Kidney epithelial cell (primary cell): ENCODE results near the gene FABP2. TPM values are rescaled to one million over a fixed set of nuclear protein-coding genes. Genes with fewer than 3 reads are reported as not detected.
"Not testable (repeated sequence)": the region's sequence is repeated elsewhere in the genome, so short reads cannot be mapped to it uniquely, and the experiment has no call there.

ENCODE experiments used
- DNase-seq: peaks from one replicate; pipeline ENCODE4 v3.0.0-alpha.2; 2010; ENCODE audit warnings: low read depth
- H3K27me3 ChIP-seq: 2 replicates; pipeline ENCODE4 v1.6.0; 2011; ENCODE audit warnings: low read length; ENCODE audit not compliant: control insufficient read depth, insufficient read depth
- H3K36me3 ChIP-seq: 2 replicates; pipeline ENCODE4 v1.5.1; 2011; ENCODE audit warnings: low read length; ENCODE audit not compliant: control insufficient read depth, insufficient read depth
- H3K4me3 ChIP-seq: 2 replicates; pipeline ENCODE4 v1.5.1; 2011; ENCODE audit warnings: low read depth, mild to moderate bottlenecking, control low read depth, low read length
- total RNA-seq: library from RNA; depleted of rRNA; stranded (reverse); fragments of >200 nt; gene quantifications from 2 replicates; pipeline ENCODE4 v1.2.3, GENCODE V29; 2015
- TF ChIP-seq, protein P1 (sequence below): IDR thresholded peaks from 2 replicates; pipeline ENCODE4 v1.5.1; 2011; ENCODE audit warnings: mild to moderate bottlenecking, moderate library complexity, low read length, control low read depth, inconsistent platforms; ENCODE audit not compliant: insufficient read depth, poor library complexity, severe bottlenecking

Gene FABP2
- total RNA-seq, 1 donor from 2014 or later: not detected

DNA sequence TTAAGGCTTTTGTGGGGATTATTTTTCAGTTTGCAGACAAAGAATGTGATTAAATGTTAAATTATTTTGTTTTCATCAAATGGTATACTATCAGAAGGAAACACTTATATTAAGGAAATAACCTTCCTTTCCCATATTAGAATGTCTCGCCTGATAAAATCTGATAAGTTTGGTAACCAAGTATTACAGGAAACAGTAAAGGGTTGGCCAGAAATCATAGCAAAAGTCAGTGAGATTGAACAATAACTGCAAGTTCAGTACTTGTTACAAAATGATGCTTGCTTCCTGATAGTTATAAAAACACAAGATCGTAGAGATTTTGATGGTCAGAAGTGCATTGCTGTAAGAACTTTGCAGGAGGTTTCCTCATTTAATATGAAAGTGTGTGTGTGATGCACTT, 40.5 kb downstream of the FABP2 start:
- no peaks in the 10 kb centered on the region for H3K27me3 ChIP-seq
- H3K36me3 ChIP-seq: no peaks in the 10 kb centered on the region
- H3K4me3 ChIP-seq: no peak overlapping the region
- DNase-seq: no peak
- TF ChIP-seq, protein P1, sequence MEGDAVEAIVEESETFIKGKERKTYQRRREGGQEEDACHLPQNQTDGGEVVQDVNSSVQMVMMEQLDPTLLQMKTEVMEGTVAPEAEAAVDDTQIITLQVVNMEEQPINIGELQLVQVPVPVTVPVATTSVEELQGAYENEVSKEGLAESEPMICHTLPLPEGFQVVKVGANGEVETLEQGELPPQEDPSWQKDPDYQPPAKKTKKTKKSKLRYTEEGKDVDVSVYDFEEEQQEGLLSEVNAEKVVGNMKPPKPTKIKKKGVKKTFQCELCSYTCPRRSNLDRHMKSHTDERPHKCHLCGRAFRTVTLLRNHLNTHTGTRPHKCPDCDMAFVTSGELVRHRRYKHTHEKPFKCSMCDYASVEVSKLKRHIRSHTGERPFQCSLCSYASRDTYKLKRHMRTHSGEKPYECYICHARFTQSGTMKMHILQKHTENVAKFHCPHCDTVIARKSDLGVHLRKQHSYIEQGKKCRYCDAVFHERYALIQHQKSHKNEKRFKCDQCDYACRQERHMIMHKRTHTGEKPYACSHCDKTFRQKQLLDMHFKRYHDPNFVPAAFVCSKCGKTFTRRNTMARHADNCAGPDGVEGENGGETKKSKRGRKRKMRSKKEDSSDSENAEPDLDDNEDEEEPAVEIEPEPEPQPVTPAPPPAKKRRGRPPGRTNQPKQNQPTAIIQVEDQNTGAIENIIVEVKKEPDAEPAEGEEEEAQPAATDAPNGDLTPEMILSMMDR: no peak

DNA sequence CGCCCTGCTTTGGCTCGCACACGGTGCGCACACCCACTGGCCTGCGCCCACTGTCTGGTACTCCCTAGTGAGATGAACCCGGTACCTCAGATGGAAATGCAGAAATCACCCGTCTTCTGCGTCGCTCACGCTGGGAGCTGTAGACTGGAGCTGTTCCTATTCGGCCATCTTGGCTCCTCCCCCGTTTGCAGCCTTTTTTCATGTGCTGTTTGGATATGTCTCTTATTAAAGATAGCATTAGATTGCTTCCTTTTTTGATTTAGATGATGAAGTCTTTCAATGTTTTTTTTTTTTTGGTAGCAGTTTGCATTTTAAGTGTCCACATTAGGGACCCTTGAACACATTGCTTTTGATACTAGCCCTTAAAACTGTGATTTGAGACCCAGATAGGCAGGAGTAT, 42.0 kb downstream of the FABP2 start:
- not testable (repeated sequence) for H3K36me3 ChIP-seq, H3K27me3 ChIP-seq, DNase-seq, H3K4me3 ChIP-seq

DNA sequence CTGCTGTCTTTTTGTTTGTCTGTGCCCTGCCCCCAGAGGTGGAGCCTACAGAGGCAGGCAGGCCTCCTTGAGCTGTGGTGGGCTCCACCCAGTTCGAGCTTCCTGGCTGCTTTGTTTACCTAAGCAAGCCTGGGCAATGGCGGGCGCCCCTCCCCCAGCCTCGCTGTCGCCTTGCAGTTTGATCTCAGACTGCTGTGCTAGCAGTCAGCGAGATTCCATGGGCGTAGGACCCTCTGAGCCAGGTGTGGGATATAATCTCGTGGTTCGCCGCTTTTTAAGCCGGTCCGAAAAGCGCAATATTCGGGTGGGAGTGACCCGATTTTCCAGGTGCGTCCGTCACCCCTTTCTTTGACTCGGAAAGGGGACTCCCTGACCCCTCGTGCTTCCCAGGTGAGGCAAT, 42.4 kb downstream of the FABP2 start:
- not testable (repeated sequence) for H3K27me3 ChIP-seq, DNase-seq, H3K36me3 ChIP-seq, H3K4me3 ChIP-seq

DNA sequence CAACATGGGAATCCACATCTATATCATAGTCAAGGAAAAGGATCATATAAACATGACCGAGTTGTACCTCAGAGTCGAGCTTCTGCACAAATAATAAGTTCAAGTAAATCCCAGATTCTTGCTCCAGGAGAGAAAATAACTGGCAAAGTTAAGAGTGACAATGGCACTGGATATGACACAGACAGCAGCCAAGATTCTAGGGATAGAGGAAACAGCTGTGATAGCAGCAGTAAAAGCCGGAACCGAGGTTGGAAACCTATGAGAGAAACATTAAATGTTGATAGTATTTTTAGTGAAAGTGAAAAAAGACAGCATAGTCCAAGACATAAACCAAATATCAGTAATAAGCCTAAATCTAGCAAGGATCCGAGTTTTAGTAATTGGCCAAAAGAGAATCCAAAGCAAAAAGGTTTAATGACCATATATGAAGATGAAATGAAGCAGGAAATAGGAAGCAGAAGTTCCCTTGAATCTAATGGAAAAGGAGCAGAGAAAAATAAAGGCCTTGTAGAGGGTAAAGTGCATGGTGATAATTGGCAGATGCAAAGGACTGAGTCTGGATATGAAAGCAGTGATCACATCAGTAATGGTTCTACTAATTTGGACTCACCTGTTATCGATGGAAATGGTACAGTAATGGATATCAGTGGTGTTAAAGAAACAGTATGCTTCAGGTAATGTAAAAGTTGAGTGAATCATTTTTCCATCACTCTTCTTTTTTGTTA, 50.4 kb downstream of the FABP2 start:
- TF ChIP-seq, protein P1: no peak
- Histone ChIP-seq H3K27me3 (no peaks in the 10 kb centered on the region), H3K4me3 (no peak overlapping the region), H3K36me3 (no peaks in the 10 kb centered on the region)
- no peak for DNase-seq

DNA sequence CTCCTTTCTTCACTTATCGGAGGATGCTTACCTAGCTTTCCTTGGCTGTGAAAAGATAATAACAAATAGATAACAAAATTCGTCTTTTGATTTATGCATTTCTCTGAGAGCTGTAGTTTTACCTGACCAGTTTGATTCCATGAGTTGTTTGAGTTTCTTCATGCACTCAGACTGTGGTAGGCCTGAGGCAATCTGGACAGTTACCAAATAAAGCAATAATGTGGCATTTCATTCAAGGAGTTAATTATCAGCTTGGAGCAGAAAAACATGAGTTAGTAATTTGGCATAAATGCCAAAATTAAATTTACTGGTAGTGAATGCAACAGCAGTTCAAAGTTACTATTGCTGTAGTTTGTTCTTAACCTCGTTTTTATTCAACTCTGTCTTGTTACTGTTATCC, 53.5 kb downstream of the FABP2 start:
- no peak for DNase-seq
- TF ChIP-seq, protein P1: no peak
- H3K4me3 ChIP-seq: no peak overlapping the region
- no peaks in the 10 kb centered on the region for H3K27me3 ChIP-seq
- no peaks in the 10 kb centered on the region for H3K36me3 ChIP-seq

Other genes starting within 250 kb of the FABP2 start
- gene MYOZ2, start 186.3 kb downstream of the FABP2 start, total RNA-seq: not detected in 2 replicates
- gene USP53, start 109.4 kb downstream of the FABP2 start, total RNA-seq: 30.7 and 32.8 TPM in 2 replicates